Loucy (cell line): ENCODE measurements around the gene GNB1L.

Experiments used
- H2AFZ ChIP-seq: fragments of 200-600 bp; sonication (generic); 2 replicates; pipeline ENCODE4 v1.6.0; 2016; ENCODE audit warnings: antibody characterized with exemption, mild to moderate bottlenecking, low read length, moderate library complexity
- H3F3A ChIP-seq: fragments of 200-600 bp; 2 replicates; pipeline ENCODE4 v1.6.0; 2016; ENCODE audit warnings: antibody characterized with exemption, low read depth, mild to moderate bottlenecking
- H3K27me3 ChIP-seq: fragments of 200-600 bp; sonication (generic); 2 replicates; pipeline ENCODE4 v1.6.1; 2014; ENCODE audit warnings: low read length, mild to moderate bottlenecking; ENCODE audit not compliant: insufficient read depth, poor library complexity, severe bottlenecking
- H3K36me3 ChIP-seq: fragments of 200-600 bp; sonication (generic); 2 replicates; pipeline ENCODE4 v1.6.1; 2016; ENCODE audit warnings: low read length; ENCODE audit not compliant: insufficient read depth
- H3K4me1 ChIP-seq: fragments of 200-600 bp; sonication (generic); 2 replicates; pipeline ENCODE4 v1.5.1; 2014; ENCODE audit warnings: low read length, mild to moderate bottlenecking; ENCODE audit not compliant: insufficient read depth, poor library complexity, severe bottlenecking
- H3K4me2 ChIP-seq: fragments of 200-600 bp; sonication (generic); 2 replicates; pipeline ENCODE4 v1.6.0; 2014; ENCODE audit warnings: antibody characterized with exemption, low read length, low read depth, mild to moderate bottlenecking; ENCODE audit not compliant: poor library complexity, severe bottlenecking
- H3K4me3 ChIP-seq: fragments of 200-600 bp; sonication (generic); 2 replicates; pipeline ENCODE4 v1.5.1; 2014; ENCODE audit warnings: low read length, mild to moderate bottlenecking, mixed read lengths; ENCODE audit not compliant: poor library complexity, severe bottlenecking
- H3K79me2 ChIP-seq: fragments of 200-600 bp; sonication (generic); 2 replicates; pipeline ENCODE4 v1.6.1; 2014; ENCODE audit warnings: low read length; ENCODE audit not compliant: insufficient read depth
- H3K9ac ChIP-seq: fragments of 200-600 bp; sonication (generic); 2 replicates; pipeline ENCODE4 v1.6.0; 2014; ENCODE audit warnings: mild to moderate bottlenecking, low read depth, low read length, moderate library complexity; ENCODE audit not compliant: poor library complexity, severe bottlenecking
- H3K9me2 ChIP-seq: fragments of 200-600 bp; sonication (generic); replicated peaks from 2 replicates; pipeline ENCODE4 v1.6.1; 2016; ENCODE audit warnings: low read depth, low read length, mixed read lengths
- H3K9me3 ChIP-seq: fragments of 200-600 bp; sonication (generic); 2 replicates; pipeline ENCODE4 v1.6.1; 2014; ENCODE audit warnings: mild to moderate bottlenecking, antibody characterized with exemption, low read length, low read depth; ENCODE audit not compliant: insufficient read depth
- H4K20me1 ChIP-seq: fragments of 200-600 bp; sonication (generic); 2 replicates; pipeline ENCODE4 v1.6.0; 2014; ENCODE audit warnings: antibody characterized with exemption, low read length, mild to moderate bottlenecking; ENCODE audit not compliant: insufficient read depth, poor library complexity, severe bottlenecking
- EZH2phosphoT487 ChIP-seq: fragments of 200-600 bp; IDR thresholded peaks from 2 replicates; pipeline ENCODE4 v1.6.1; 2018; ENCODE audit warnings: antibody characterized with exemption, mild to moderate bottlenecking, moderate library complexity, borderline replicate concordance
- TF ChIP-seq, protein P1 (sequence below): fragments of 200-600 bp; sonication (generic); conservative IDR thresholded peaks from 2 replicates; pipeline ENCODE4 v1.5.1; 2014; ENCODE audit warnings: mild to moderate bottlenecking, antibody characterized with exemption, low read length

The GNB1L gene

DNA sequence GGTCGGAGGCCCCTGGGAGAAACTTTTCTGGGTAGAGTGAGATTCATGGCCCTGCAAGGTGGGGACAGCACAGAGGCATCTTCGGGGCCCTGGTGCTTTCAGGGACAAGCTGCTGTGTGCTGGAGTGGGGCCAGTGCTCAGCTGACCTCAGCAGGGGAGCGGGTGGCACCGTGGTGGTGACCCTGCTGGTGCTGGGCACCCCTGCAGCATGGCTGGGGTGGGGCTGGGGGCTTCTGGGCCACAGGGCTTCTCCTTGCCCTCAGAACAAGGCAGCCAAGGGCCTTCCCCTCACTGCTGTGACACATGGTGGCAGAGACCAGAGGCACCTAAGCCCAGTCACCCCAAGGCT lies 24.9 kb upstream of the GNB1L start:
- H3K9me3 ChIP-seq = no peaks in the 10 kb centered on the region
- no peaks in the 10 kb centered on the region for H3K79me2 ChIP-seq
- H2AFZ ChIP-seq = no peak overlapping the region
- no peak overlapping the region for H3K9ac ChIP-seq
- no peaks in the 10 kb centered on the region for H4K20me1 ChIP-seq
- H3F3A ChIP-seq = no peaks in the 10 kb centered on the region
- no peaks in the 10 kb centered on the region for H3K9me2 ChIP-seq
- no peak overlapping the region for H3K4me2 ChIP-seq
- no peak overlapping the region for H3K4me3 ChIP-seq
- H3K4me1 ChIP-seq = peaks cover 4% of the 10 kb centered on the region
- H3K27me3 ChIP-seq = no peaks in the 10 kb centered on the region
- H3K36me3 ChIP-seq = no peaks in the 10 kb centered on the region
- no peak for TF ChIP-seq EZH2phosphoT487

DNA sequence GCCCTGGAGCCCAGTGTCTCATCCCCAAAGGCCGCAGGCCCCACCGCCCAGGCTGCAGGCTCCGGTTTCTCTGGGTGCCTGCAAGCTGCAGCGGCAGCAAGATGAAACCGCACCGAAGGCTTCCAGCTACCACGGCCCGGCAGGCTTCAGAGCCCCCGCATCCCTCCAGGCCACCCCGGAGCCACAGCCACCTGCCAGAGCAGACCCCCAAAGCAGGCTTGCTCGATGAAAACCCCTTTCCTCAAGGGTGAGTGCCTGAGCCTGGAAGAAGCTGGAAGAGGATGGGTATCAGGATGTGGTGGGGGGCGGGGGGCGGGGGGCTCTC lies 24.5 kb upstream of the GNB1L start:
- H3K9me2 ChIP-seq = no peaks in the 10 kb centered on the region
- H3K27me3 ChIP-seq = no peaks in the 10 kb centered on the region
- no peak overlapping the region for H3K4me3 ChIP-seq
- H4K20me1 ChIP-seq = no peaks in the 10 kb centered on the region
- no peaks in the 10 kb centered on the region for H3K9me3 ChIP-seq
- TF ChIP-seq, protein P1, sequence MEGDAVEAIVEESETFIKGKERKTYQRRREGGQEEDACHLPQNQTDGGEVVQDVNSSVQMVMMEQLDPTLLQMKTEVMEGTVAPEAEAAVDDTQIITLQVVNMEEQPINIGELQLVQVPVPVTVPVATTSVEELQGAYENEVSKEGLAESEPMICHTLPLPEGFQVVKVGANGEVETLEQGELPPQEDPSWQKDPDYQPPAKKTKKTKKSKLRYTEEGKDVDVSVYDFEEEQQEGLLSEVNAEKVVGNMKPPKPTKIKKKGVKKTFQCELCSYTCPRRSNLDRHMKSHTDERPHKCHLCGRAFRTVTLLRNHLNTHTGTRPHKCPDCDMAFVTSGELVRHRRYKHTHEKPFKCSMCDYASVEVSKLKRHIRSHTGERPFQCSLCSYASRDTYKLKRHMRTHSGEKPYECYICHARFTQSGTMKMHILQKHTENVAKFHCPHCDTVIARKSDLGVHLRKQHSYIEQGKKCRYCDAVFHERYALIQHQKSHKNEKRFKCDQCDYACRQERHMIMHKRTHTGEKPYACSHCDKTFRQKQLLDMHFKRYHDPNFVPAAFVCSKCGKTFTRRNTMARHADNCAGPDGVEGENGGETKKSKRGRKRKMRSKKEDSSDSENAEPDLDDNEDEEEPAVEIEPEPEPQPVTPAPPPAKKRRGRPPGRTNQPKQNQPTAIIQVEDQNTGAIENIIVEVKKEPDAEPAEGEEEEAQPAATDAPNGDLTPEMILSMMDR = no peak
- TF ChIP-seq EZH2phosphoT487 = no peak
- H3K9ac ChIP-seq = no peak overlapping the region
- H3F3A ChIP-seq = no peaks in the 10 kb centered on the region
- H3K36me3 ChIP-seq = no peaks in the 10 kb centered on the region
- H3K79me2 ChIP-seq = no peaks in the 10 kb centered on the region
- H3K4me2 ChIP-seq = no peak overlapping the region
- H3K4me1 ChIP-seq = peaks cover 4% of the 10 kb centered on the region
- H2AFZ ChIP-seq = no peak overlapping the region

DNA sequence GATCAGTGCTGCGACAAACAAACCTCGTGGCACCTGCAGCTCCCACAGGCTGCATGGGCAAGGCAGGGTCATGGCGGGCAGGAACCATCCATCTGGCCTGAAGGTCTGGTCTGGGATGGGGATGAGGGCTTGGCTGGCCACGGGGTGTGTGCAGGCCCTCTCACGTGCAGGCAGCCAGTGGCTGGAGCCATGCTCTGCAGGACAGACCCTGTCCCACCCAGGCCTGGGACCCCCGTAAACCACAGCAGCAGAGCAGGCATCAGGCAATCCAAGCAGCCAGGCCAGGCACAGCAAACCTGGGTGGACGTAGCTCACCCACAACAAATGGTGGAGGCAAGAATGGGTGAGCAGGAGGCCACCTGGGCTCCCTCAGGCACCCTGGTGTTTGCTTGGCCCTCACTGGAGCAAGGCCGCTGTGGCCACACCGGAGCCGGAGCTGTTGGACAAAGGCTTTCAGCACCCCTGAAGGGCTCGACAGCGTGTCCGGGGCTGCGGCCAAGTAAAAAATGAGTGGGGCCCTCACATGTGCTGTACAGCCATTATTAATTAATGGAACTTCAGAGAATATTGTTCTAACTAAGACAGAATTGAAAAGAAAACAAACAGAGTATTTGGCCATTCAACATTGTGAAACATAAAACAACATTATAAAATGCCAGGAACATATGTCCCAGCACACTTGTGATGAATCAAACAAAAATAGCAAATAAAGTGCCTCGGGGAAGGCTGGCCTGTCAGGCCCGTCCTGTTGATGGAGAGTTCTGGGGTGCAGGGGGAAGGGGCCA lies 24.0 kb upstream of the GNB1L start:
- H2AFZ ChIP-seq = no peak overlapping the region
- H3F3A ChIP-seq = no peaks in the 10 kb centered on the region
- H3K4me2 ChIP-seq = no peak overlapping the region
- H4K20me1 ChIP-seq = no peaks in the 10 kb centered on the region
- H3K79me2 ChIP-seq = no peaks in the 10 kb centered on the region
- no peaks in the 10 kb centered on the region for H3K9me3 ChIP-seq
- H3K9me2 ChIP-seq = no peaks in the 10 kb centered on the region
- peaks cover 4% of the 10 kb centered on the region for H3K4me1 ChIP-seq
- H3K36me3 ChIP-seq = no peaks in the 10 kb centered on the region
- H3K9ac ChIP-seq = no peak overlapping the region
- no peaks in the 10 kb centered on the region for H3K27me3 ChIP-seq
- TF ChIP-seq, protein P1 = no peak
- TF ChIP-seq EZH2phosphoT487 = no peak
- H3K4me3 ChIP-seq = no peak overlapping the region
